ENCODE measurements around the gene HNRNPA2B1.
A peak's percentile ranks its signal among the peaks of the same experiment; 100 is the strongest.

Gene HNRNPA2B1
- total RNA-seq: 485 to 764 reads per million in 2 donors

DNA sequence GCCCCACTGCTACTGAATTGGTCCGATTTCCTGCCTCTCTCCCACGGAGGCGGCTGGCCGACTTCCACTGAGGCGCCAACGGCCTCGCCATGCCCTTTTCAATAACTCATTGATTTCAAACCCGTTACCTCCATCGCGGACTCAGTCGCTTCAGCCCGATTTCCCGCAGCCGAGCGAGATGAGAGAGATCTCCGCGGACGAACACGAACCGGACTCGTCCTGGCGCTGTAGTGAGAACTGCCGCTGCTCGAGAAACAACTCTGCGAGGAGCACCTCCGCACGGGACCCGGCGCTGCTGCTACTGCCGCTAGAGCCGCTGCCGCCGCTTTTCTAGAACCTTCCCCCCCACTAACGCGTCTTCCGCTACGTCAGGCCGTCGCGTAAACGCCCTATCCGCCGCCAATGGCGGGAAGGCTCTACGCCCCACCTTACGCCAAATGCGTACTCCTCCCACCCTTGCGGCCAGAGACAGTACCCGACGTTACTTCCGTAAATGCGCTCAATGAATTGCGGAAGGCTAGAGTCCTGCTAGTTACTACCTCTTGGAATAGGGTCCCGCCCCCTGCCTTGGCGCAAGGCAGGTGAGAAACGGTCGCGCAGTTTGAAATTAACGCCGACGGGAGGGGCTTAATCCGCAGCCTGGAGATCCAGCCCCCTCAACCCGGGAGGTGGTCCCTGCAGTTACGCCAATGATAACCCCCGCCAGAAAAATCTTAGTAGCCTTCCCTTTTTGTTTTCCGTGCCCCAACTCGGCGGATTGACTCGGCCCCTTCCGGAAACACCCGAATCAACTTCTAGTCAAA, at the start of gene HNRNPA2B1:
Gene HNRNPA2B1 (minus strand): TSS at position 303 of the 803 bp plus-strand sequence. CDS start 169 bp downstream, at position 134.
- DNase-seq: peak; percentile 96

DNA sequence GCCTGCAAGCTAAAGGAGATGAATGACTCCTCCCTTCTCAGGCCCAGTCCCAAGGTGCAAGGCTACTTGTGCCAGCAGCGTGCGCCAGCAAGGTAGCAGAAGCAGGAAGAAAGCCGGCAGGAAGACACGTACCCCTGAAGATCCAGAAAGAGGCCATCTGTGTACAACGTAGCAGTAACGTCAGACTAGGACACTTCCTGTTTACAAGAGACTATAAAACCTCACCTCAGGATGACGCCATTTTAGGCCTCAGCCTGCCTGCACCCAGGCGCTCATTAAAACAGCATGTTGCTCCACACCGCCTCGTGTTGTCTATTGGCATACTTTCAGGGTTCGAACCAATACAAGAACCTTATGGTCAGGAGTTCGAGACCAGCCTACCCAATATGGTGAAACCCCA, 49.7 kb upstream of the HNRNPA2B1 start:
- DNase-seq: no peak

DNA sequence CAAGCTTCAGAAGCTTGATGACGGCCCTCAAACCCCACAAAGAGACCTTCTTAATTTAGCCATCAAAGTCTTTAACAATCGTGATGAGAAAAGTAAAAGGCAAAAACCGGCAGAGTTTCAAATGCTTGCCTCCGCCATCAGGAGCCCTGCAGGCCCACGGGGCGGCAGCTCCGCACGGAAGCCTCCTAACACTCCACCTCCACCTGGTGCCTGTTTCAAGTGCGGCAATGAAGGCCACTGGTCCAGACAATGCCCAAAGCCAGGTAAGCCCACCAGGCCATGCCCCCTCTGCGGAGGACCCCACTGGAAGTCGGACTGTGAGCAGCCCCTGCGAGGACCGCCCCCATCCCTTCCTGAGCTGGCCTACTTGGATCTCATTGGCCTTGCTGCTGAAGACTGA, 44.6 kb upstream of the HNRNPA2B1 start:
- DNase-seq: no peak

DNA sequence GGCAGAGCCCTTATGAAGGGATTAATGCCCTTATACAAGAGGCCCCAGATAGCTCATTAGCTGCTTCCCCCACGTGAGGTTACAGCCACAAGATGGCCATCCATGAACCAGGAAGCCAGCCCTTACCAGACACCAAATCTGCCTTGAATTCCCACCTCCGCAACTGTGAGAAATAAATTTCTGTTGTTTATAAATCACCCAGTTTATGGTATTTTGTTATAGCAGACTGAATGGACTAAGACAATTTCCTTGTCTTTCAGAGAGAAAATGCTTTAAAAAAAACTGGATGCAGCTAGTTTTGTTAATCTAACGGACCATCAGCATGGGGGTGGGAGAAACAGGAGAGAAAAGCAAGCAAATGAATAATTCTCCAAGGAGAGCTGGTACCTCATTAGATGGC, 37.5 kb upstream of the HNRNPA2B1 start:
- no peak for DNase-seq

DNA sequence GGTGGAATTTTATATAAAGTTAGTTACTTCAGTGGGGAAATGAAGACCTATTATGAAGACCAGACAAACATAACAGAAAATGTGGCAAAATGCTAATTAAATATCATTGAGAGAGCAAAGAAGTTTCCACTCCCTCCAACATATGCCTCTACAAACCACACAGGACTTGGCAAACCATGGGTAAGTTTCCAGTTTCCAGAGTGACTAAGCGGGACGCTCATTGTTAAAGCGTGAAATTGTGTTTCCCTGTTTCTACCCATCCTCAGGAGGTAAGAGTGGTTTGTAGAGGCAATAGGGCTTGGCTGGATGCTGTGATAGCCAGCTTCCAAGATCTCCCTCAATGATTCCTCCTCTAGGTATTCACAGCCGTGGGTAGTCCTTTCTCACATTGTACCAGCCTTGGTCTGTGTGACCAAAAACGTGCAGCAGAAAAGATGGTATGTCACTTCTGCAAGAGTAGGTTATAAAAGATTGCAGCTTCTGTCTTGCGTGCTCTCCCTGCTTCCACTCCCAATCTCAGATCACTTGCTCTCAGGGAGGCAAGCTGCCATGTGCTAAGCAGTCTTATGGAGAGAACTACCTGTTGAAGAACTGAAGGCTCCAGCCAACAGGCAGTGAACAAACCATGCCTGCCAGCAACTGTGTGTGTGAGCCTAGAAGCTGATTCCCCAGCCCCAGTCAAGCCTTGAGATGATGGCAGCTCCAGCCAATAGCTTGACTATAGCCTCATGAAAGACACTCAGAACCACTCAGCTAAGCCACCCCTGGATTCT, 36.7 kb upstream of the HNRNPA2B1 start:
- no peak for DNase-seq

DNA sequence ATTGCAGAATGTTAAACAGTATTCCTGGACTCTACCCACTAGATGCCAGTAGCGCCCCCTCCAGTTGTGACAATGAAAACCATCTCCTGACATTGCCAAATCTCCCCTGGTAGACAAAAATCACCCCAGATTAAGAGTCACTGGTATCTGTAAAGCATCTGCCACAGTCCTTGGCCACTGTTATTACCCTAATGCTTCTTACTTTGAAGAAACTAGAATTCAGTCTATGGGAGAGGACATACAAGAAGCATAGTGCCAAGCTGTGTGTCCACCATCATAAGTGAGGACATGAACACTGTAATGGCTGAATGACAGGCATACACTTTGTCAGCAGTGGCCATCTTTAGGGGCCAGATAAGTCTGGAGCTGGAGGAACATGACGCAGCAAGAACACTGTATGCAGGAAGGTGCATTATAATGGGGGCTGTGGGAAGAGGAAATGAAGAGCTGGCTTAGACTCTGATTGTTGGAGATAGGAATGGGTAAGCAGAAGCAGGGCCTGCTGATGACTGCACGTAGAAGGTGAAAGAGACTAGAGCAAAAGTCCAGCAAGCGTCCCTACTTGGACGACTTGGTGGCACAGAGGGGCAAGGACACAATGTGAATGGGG, 33.5 kb upstream of the HNRNPA2B1 start:
- DNase-seq: no peak

DNA sequence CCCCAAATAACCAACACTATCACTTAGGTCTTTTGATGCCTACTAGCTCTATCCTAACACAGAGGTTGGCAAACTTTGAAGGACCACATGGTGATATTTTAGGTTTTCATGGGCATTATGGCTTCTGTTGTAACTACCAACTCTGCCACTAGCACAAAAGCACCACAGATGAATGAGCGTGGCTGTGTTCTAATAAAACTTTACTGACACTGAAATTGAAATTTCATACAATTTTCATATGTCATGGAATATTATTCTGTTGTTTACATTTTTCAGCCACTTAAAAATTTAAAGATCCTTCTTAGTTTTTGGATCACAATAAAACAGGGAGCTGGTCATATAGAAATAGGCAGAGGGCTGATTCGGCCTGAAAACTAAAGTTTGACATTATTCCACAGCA, 27.4 kb upstream of the HNRNPA2B1 start:
- DNase-seq: no peak

DNA sequence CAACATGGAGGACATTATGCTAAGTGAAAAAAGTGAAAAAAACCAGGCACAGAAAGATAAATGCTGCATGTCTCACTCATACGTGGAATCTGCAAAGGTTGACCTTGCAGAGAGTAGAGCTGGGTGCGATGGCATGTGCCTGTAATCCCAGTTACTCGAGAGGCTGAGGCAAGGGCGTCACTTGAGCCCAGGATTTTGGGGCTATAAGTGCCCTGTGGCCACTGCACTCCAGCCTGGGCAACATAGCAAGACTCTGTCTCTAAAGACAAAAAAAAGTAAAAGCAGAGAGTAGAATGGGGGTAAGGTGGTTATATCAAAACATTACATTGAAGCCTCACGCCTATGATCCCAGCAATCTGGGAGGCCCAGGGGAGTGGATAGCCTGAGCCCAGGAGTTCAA, 23.8 kb upstream of the HNRNPA2B1 start:
- no peak for DNase-seq

DNA sequence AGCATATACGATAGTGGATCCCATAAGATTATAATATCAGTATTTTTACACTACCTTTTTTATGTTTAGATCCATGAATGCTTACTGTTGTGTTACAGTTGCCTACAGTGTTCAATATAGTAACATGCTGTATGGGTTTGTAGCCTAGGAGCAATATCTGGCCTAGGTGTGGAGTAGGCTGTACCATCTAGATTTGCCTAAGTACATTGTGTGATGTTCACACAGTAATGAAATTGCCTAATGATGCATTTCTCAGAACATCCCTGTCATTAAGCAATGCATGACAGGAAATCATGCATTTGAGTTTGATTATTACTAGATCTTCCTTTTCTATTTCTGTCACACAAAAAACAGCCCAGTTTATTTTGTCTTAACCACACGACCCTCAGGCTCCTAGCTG, 15.5 kb upstream of the HNRNPA2B1 start:
- DNase-seq: no peak

DNA sequence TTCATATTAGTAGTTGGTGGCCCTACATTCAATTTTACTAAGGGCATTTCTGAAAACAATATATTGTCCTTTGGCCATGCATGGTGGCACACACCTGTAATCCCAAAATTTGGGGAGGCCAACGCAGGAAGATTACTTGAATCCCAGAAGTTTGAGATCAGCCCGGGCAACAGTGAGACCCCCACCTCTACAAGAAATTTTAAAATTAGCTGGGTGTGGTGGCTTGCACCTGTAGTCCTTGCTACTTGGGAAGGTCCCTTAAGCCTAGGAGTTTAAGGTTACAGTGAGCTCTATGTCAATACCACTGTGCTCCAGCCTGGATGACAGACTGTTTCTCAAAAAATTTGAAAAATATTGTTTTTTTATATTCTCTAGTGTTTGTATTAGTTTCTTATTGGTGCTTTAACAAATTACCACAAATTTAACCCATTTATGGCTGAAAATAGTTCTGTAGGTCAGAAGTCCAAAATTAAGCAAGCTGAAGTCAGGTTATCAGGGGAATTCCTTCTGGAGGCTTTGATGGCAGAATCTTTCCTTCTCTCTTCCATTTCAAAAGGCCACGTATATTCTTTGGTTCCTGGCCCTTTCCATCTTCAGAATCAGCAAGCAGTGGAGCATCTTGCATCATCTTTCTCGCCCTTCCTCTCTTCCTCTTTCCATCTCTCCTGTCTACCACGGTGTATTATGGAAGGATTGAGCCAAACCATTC, 13.4 kb upstream of the HNRNPA2B1 start:
- DNase-seq: no peak

DNA sequence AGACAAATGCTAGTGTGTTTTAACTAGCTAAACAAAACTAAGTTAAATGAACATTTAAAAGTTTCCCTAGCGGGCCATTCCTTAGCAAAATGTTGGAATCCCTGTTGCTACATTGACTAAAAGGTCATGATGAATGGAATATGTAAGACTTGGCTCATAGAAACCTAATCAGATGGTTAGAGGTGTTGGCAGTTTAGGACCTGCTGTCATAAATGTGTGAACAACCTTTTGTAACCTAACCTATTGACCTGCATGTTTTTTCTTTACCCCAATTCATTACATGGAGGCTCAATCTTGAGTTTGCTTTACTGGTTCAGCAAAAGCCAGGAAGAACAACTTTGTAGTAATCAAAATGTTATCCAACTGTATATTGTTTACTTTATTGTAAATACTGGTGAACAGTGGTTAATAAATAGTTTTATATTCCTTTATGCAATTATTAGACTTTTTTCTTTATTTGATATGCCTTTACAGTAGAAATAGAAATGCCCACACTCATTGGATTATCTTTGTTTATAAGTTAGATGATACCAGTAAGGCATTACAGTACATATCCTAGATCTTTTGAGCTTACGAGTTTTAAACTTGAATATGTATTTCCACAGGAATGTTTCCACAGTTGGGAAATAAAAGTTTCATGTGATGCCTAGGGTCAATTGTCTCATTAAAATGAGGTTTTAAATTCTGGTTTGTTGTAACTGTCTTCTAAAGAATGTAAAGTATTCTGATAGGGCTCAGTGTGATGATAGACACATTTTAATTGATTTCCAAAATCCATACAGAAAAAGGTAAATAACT, 12.6 kb upstream of the HNRNPA2B1 start:
- DNase-seq: no peak

DNA sequence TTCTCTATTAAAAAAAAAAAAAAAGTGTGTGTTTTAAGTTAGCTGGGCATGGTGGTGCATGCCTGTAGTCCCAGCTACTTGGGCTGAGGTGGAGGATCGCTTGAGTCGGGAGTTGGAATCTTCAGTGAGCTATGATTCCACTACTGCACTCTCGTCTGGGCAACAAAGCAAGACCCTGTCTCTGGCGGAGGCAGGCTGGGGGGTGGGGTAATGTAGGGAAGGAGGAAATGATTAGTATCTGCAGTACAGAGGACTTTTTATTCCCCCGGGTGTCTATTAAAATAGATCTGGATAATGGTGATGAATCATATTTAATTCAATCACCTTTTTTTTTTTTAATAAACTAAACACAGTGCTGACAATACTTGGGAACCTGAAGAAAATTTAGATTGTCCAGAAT, 7.5 kb upstream of the HNRNPA2B1 start:
- DNase-seq: no peak

DNA sequence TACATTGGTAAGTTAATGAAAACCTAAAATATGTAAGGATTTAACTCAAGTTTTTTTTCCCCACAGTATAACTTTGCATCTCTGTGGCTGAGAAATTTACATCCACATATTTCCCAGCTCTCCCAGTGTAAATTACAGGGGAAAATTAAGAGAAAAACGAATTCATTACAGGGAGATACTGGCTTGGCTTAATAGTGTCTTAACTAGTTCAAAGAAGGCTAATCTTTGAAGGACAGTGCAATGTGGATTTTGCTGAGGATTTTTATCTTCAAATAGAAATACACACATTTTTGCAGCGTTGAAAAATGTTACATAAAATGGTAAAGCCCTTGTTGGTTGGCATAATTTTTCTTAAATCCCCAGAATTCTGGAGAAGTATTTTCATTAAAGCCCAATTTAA, 2.5 kb upstream of the HNRNPA2B1 start:
- no peak for DNase-seq

DNA sequence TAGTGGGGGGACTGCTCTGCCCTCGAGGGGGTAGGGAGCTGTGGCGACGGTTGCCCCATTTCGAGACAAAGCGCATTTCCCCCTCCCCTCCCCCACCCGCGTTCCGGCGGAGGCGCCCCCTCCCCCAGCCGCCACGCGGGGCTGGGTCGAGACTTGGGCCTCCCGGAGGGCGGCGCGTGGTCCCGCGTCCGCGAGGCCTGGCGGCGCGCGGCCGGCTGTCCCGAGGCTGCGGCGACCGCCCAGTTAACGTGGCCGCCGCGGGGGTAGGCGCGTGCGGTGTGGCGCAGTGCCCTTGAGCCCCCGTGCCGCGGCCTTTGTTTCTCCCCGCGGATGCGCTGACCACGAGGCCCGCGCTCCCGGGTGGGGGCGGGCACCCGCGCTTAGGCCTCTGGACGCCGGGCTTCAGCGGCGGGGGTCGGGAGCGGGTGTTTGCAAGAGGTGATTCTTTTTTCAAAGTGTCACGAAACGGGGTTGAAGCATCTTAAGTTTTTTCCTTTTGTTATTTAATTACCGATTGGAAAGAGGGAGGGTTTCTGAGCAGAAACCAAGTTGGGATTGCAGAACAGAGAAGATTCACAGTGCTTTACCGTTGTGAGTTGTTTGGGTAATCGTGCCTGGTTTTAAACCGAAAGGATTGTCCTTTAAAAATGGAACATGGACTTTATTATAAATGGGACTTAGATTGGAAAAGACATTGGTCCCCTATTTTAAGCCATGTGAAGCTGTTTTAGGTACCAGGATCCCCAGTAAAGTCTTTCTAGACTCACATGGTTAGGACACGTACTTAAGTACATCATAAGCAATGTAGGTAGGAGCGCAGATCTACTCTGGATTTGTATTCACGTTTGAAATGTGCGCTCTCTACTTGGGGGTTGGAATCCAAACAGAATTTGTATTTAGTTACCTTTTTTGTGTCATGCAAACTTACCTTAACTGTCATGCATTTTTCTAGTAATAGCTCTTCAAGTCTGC, 1.8 kb upstream of the HNRNPA2B1 start:
- peak; percentile 54 for DNase-seq

DNA sequence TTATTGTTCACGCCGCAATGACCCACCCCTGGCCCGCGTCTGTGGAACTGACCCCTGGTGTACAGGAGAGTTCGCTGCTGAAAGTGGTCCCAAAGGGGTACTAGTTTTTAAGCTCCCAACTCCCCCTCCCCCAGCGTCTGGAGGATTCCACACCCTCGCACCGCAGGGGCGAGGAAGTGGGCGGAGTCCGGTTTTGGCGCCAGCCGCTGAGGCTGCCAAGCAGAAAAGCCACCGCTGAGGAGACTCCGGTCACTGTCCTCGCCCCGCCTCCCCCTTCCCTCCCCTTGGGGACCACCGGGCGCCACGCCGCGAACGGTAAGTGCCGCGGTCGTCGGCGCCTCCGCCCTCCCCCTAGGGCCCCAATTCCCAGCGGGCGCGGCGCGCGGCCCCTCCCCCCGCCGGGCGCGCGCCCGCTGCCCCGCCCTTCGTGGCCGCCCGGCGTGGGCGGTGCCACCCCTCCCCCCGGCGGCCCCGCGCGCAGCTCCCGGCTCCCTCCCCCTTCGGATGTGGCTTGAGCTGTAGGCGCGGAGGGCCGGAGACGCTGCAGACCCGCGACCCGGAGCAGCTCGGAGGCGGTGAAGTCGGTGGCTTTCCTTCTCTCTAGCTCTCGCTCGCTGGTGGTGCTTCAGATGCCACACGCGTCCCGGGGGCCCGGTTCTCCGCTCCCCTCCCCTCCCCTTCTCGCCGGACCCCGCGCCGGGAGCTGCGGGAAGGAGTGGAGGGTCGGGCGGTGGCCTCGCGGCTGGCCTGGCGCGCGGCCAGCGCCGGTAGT, 887 bp upstream of the HNRNPA2B1 start, which contains the start of gene CBX3:
Gene CBX3 (plus strand): TSS at position 499 of the 772 bp plus-strand sequence. CDS start 1,254 bp downstream, outside the sequence.
- DNase-seq: peak; percentile 79

DNA sequence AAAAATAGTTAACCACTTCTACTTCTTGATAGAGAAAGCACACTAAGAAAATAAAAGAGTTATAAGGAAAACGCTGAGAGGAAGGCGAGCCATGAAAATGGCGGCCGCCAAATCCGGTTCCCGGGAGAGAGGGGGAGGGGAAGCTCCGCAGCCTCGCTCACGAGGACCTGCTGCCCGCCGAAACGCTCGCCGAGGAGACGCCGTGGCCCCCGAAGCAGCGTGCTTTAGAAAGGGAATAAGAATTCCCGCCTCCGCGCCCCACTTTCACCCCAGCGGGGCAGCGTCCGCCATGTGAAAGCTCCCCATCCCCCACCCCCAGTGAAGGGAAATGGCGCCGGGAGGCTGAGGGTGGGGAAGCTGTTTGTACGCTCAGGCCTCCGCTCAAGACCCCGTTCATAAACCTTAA, 505 bp downstream of the HNRNPA2B1 start:
- peak; percentile 73 for DNase-seq

DNA sequence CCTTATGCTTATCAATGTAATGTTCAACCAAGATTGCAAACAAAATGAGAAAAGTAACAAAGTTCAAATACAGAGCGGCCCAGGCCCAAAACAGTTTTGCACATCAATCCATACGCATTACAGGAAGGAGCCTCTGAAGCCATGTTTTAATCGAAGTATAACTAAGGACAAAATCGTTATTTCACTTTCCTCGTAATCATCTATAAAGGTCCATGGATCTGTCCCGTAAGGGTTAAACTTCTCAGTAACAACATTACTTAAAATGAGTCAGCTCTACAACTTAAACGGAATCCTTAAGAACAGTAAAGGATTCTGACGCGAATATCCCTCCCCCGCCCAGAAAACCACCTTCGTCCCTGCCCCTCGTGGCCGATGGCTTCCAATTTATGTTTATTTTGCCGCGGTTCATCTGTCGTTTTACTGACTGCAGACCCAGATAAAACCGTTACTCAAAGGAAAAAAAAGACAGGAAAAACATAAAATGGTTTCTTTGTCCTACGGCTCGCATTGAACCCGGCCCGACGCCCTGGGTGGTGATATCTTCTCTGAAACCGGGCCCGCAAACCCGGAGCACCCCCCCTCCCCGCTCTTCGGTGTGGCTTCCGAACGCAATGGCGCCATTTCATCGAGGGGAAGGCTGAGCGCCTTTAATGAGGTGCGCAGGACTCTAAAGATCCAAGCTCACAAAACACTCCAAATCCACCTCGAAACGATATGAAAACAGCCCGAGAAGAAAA, 1.1 kb downstream of the HNRNPA2B1 start:
- DNase-seq: peak; percentile 57

DNA sequence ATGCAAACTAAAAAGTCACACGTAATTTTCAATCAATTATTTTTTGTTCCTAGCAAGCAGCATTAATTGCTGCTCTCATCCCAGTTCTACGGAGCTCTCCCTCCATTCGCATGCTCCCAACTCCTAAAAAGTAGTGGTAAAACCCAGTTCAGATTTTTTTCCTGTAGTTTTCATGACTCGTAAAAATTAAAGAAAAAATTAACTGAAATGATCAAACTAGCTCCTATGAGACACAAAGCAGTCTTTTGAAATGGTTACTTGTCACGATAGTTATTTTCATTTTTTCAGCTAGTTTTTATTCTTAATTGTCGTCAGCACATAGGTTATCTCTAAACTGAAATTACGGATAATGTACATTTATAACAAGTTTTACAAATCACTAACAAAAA, 1.8 kb downstream of the HNRNPA2B1 start:
- no peak for DNase-seq

DNA sequence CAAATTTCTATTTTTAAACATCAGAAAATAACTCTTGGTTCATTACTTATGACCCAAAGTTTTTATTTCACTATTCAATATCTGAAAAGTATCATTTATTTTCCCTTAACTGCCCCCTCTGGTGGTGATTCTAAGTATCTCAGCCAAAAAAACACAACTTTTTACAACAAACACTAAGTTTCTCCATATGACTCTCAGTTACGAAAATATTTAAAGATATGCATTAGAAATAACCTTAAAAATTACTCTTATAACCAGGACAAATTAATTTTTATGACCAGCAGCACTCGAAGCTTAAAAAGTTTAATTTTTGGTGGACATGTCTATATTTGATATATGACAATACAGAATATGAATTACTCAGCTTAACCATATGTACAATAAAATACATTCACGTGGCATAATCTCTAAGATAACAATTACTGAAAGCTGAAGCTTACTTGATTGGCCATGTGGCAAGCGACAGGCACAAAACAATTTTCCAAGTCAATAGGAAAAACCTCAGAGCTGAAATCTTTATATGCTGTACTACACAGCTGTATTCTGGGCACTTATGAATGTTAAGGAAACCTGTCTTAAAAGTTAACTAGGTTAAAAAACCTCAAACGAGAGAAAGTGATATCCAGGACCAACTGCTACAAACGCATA, 2.3 kb downstream of the HNRNPA2B1 start:
- no peak for DNase-seq
